IMR-90 (cell line): ENCODE data around the gene C1QL4. TPM values are rescaled to one million over a fixed set of nuclear protein-coding genes. Genes with fewer than 3 reads are reported as not detected.

Experiments
- ATAC-seq: fragments of 200-7000 bp; cut with Tn5 transposase; 2 replicates; pipeline ENCODE4 v1.9.1; 2020; ENCODE audit warnings: low read depth, mild to moderate bottlenecking, moderate library complexity
- BruUV-seq: library from RNA; stranded (reverse); fragments of 400-500 nt; replicated peaks from 2 replicates; lab custom pipeline; 2021; lab: Mats Ljungman, UMichigan
- CTCF ChIA-PET: fragments of 300-600 bp; formaldehyde crosslinking; extraction: SDS; loops from one replicate; lab custom pipeline; 2021; ENCODE audit warnings: antibody characterized with exemption; lab: Yijun Ruan, JAX
- POLR2A ChIA-PET: fragments of 300-600 bp; sonication (Branson Sonifier 250); formaldehyde crosslinking; loops from one replicate; lab custom pipeline; 2022; ENCODE audit warnings: antibody characterized with exemption; ENCODE audit not compliant: unreplicated experiment; lab: Charles Lee
- DNase-seq: peaks from one replicate; pipeline ENCODE4 v3.0.0; 2013
- H2AFZ ChIP-seq: replicated peaks from 2 replicates; pipeline ENCODE3; 2013; ENCODE audit warnings: low read length, mild to moderate bottlenecking; ENCODE audit not compliant: poor library complexity
- H2AK5ac ChIP-seq: 2 replicates; pipeline ENCODE4 v1.6.1; 2013; ENCODE audit warnings: low read depth, low read length, inconsistent platforms
- H2AK9ac ChIP-seq: replicated peaks from 2 replicates; pipeline ENCODE3; 2013; ENCODE audit warnings: mild to moderate bottlenecking, low read depth, low read length, moderate library complexity; ENCODE audit not compliant: poor library complexity
- H2BK120ac ChIP-seq: 2 replicates; pipeline ENCODE4 v1.6.1; 2013; ENCODE audit warnings: low read depth, low read length, inconsistent platforms
- H2BK15ac ChIP-seq: 3 replicates; pipeline ENCODE4 v1.6.1; 2013; ENCODE audit warnings: low read depth, low read length, inconsistent platforms
- H2BK20ac ChIP-seq: 2 replicates; pipeline ENCODE4 v1.6.1; 2013; ENCODE audit warnings: low read depth, mild to moderate bottlenecking, inconsistent platforms, low read length, moderate library complexity
- H2BK5ac ChIP-seq: 2 replicates; pipeline ENCODE4 v1.6.1; 2013; ENCODE audit warnings: mild to moderate bottlenecking, low read depth, low read length, inconsistent platforms; ENCODE audit not compliant: poor library complexity, severe bottlenecking
- H3K14ac ChIP-seq: replicated peaks from 2 replicates; pipeline ENCODE4 v1.6.1; 2013; ENCODE audit warnings: low read depth, low read length, inconsistent platforms
- H3K18ac ChIP-seq: 2 replicates; pipeline ENCODE4 v1.6.1; 2013; ENCODE audit warnings: low read depth, low read length, control low read depth
- H3K23ac ChIP-seq: 2 replicates; pipeline ENCODE4 v1.6.1; 2013; ENCODE audit warnings: low read depth, low read length, inconsistent platforms
- H3K27ac ChIP-seq: 2 replicates; pipeline ENCODE4 v1.5.1; 2013; ENCODE audit warnings: mild to moderate bottlenecking, control low read depth, low read length; ENCODE audit not compliant: insufficient read depth
- H3K27me3 ChIP-seq: 2 replicates; pipeline ENCODE4 v1.6.1; 2013; ENCODE audit warnings: low read length; ENCODE audit not compliant: control insufficient read depth, insufficient read depth
- H3K36me3 ChIP-seq: 2 replicates; pipeline ENCODE4 v1.6.1; 2013; ENCODE audit warnings: low read length, mixed read lengths; ENCODE audit not compliant: control insufficient read depth, insufficient read depth
- H3K4ac ChIP-seq: 2 replicates; pipeline ENCODE4 v1.6.1; 2013; ENCODE audit warnings: low read depth, low read length, inconsistent platforms
- H3K4me1 ChIP-seq: 2 replicates; pipeline ENCODE4 v1.6.1; 2013; ENCODE audit warnings: low read length, mixed read lengths; ENCODE audit not compliant: control insufficient read depth, insufficient read depth
- H3K4me2 ChIP-seq: 2 replicates; pipeline ENCODE4 v1.6.1; 2013; ENCODE audit warnings: low read depth, mild to moderate bottlenecking, control low read depth, low read length, moderate library complexity
- H3K4me3 ChIP-seq: 2 replicates; pipeline ENCODE4 v1.5.1; 2013; ENCODE audit warnings: low read depth, mild to moderate bottlenecking, control low read depth, low read length, moderate library complexity; ENCODE audit not compliant: insufficient read depth
- H3K56ac ChIP-seq: 2 replicates; pipeline ENCODE4 v1.6.1; 2013; ENCODE audit warnings: low read length, inconsistent platforms; ENCODE audit not compliant: insufficient read depth; ENCODE audit errors: extremely low read depth
- H3K79me1 ChIP-seq, 2 experiments: 2 replicates each; pipeline ENCODE4 v1.6.1; 2013; ENCODE audit warnings: low read length in 2 of 2, inconsistent platforms in 1 of 2, low read depth in 1 of 2
- H3K9ac ChIP-seq: 2 replicates; pipeline ENCODE4 v1.6.1; 2013; ENCODE audit warnings: low read depth, low read length, control low read depth
- H3K9me1 ChIP-seq: 2 replicates; pipeline ENCODE4 v1.6.1; 2013; ENCODE audit warnings: low read length, inconsistent platforms; ENCODE audit not compliant: insufficient read depth
- H3K9me3 ChIP-seq: 2 replicates; pipeline ENCODE4 v1.6.1; 2013; ENCODE audit warnings: low read length; ENCODE audit not compliant: control insufficient read depth, insufficient read depth
- H4K20me1 ChIP-seq: 2 replicates; pipeline ENCODE4 v1.6.1; 2013; ENCODE audit warnings: low read length, inconsistent platforms; ENCODE audit not compliant: insufficient read depth
- H4K5ac ChIP-seq: 2 replicates; pipeline ENCODE4 v1.6.1; 2013; ENCODE audit warnings: mild to moderate bottlenecking, low read depth, low read length, control low read depth
- H4K8ac ChIP-seq, 2 experiments: 2 replicates each; pipeline ENCODE4 v1.6.1; 2013; ENCODE audit warnings: low read depth in 2 of 2, low read length in 2 of 2, control low read depth in 1 of 2, inconsistent platforms in 1 of 2
- H4K91ac ChIP-seq: 2 replicates; pipeline ENCODE4 v1.6.1; 2013; ENCODE audit warnings: low read depth, low read length, inconsistent platforms; ENCODE audit not compliant: insufficient read depth
- BHLHE40 ChIP-seq: fragments of 150-350 bp; IDR thresholded peaks from 2 replicates; pipeline ENCODE4 v1.6.1; 2016; ENCODE audit warnings: mild to moderate bottlenecking, low read depth, low read length
- CEBPB ChIP-seq: IDR thresholded peaks from 2 replicates; pipeline ENCODE4 v1.6.1; 2012; ENCODE audit warnings: low read depth, low read length, improper control_type of control experiment
- CHD1 ChIP-seq: IDR thresholded peaks from 2 replicates; pipeline ENCODE4 v1.6.1; 2012; ENCODE audit warnings: low read depth, low read length, improper control_type of control experiment
- CTCF ChIP-seq: conservative IDR thresholded peaks from 2 replicates; pipeline ENCODE4 v1.5.1; 2012; ENCODE audit warnings: mild to moderate bottlenecking, low read depth, low read length, improper control_type of control experiment
- ELK1 ChIP-seq: fragments of 150-350 bp; IDR thresholded peaks from 2 replicates; pipeline ENCODE4 v1.6.1; 2016; ENCODE audit warnings: low read depth, mild to moderate bottlenecking, low read length, moderate library complexity, borderline replicate concordance
- MAZ ChIP-seq: IDR thresholded peaks from 2 replicates; pipeline ENCODE4 v1.6.1; 2012; ENCODE audit warnings: low read depth, mild to moderate bottlenecking, low read length, improper control_type of control experiment, moderate library complexity, borderline replicate concordance
- MXI1 ChIP-seq: IDR thresholded peaks from 2 replicates; pipeline ENCODE4 v1.6.1; 2012; ENCODE audit warnings: low read depth, mild to moderate bottlenecking, low read length, moderate library complexity, borderline replicate concordance
- NFE2L2 ChIP-seq: fragments of 150-350 bp; IDR thresholded peaks from 2 replicates; pipeline ENCODE4 v1.6.1; 2016; ENCODE audit warnings: low read depth, mild to moderate bottlenecking, low read length
- POLR2A ChIP-seq: IDR thresholded peaks from 2 replicates; pipeline ENCODE4 v1.6.1; 2012; ENCODE audit warnings: mild to moderate bottlenecking, low read depth, low read length
- RAD21 ChIP-seq: IDR thresholded peaks from 2 replicates; pipeline ENCODE4 v1.6.1; 2012; ENCODE audit warnings: low read length, improper control_type of control experiment
- USF2 ChIP-seq: fragments of 150-350 bp; IDR thresholded peaks from 2 replicates; pipeline ENCODE4 v1.6.1; 2017; ENCODE audit warnings: mild to moderate bottlenecking, antibody characterized with exemption, low read length, low read depth
- WGBS, 2 experiments: methylation state at CpG; one replicate each; pipeline versions ENCODE4 v1.1.5 to v1.1.7; 2013; ENCODE audit warnings: missing lambda C conversion rate in 2 of 2; ENCODE audit not compliant: insufficient read length in 1 of 2; ENCODE audit errors: extremely low coverage in 2 of 2; 5-methylcytosine and 5-hydroxymethylcytosine counted together
- dilution Hi-C: fragments of 300-500 bp; cut with HindIII; formaldehyde crosslinking; loops from one replicate; pipeline ENCODE4 v1.14.3; 2018; ENCODE audit warnings: low sequenced_read_pairs; ENCODE audit not compliant: unreplicated experiment
- in situ Hi-C: fragments of 300-500 bp; cut with MboI; formaldehyde crosslinking; loops from 3 replicates; pipeline ENCODE4 v1.14.3; 2019; ENCODE audit warnings: low sequenced_read_pairs, inconsistent platforms, mixed read lengths
- intact Hi-C: fragments of 100-400 bp; cut with micrococcal nuclease; formaldehyde crosslinking; loops from 2 replicates; pipeline ENCODE4 v1.10.0; 2022
- polyA plus RNA-seq, 3 experiments: library from polyadenylated mRNA; depleted of rRNA; stranded (reverse); fragments of >200 nt; gene quantifications; 2 replicates each; pipeline ENCODE4 v1.2.3, GENCODE V29; 2012; ENCODE audit warnings: low replicate concordance in 1 of 3
- total RNA-seq: library from RNA; depleted of rRNA; stranded (reverse); fragments of >200 nt; gene quantifications from 2 replicates; pipeline ENCODE4 v1.2.3, GENCODE V29; 2012

C1QL4 gene
- total and polyA plus RNA-seq, 2 of the 4 experiments (the other 2 are of a cell fraction) = 0.18 to 0.46 TPM

- intact Hi-C loops (loop anchor here (1.0 kb wide), 1 partner anchor 201 kb away; the partner anchor contains the start of gene MCRS1), dilution Hi-C loops (loop anchor here (25.0 kb wide), 1 partner anchor 145 kb away; no protein-coding TSS in a partner anchor), in situ Hi-C loops (no loop called here)
- peak overlapping the region; percentile 84 for H3K14ac ChIP-seq
- H3K36me3 ChIP-seq = peaks cover 2% of the 10 kb centered on the region; the same call in 1 of the 2 replicates
- CTCF ChIA-PET = interaction anchor here (0.5 to 2.1 kb wide), 9 partner anchors 8 to 867 kb away, joined by 3 to 10 read pairs (median 3); no protein-coding TSS in a partner anchor
- no peaks in the 10 kb centered on the region for H3K27me3 ChIP-seq
- H2BK20ac ChIP-seq = no peak overlapping the region
- peaks cover 19% of the 10 kb centered on the region for H4K20me1 ChIP-seq
- peak overlapping the region; percentile 81 for H4K91ac ChIP-seq
- no TSS peak for BruUV-seq
- TF ChIP-seq BHLHE40 = no peak
- TF ChIP-seq CEBPB = peak; percentile 32; the same call in 1 of the 2 replicates
- peak; percentile 50; the same call in 1 of the 2 replicates for TF ChIP-seq MXI1
- 0 out of 2 replicates have a peak, but pooled peaks have one; percentile 25 for TF ChIP-seq USF2
- peak; percentile 13; the same call in 1 of the 2 replicates for TF ChIP-seq RAD21
- TF ChIP-seq POLR2A = peak; percentile 82; the same call in 1 of the 2 replicates
- peak; percentile 79; the same call in 1 of the 2 replicates for TF ChIP-seq MAZ
- no peak for TF ChIP-seq ELK1
- peak; percentile 62; the same call in 1 of the 2 replicates for TF ChIP-seq CHD1
- peak; percentile 29; the same call in 1 of the 2 replicates for TF ChIP-seq CTCF
- TF ChIP-seq NFE2L2 = no peak
- peak overlapping the region; percentile 31; the same call in 1 of the 2 replicates for H4K5ac ChIP-seq
- no peaks in the 10 kb centered on the region for H3K9me3 ChIP-seq
- peak overlapping the region; percentile 74 for H3K4me3 ChIP-seq
- POLR2A ChIA-PET = interaction anchor here (0.7 kb wide), 1 partner anchor 147 kb away, joined by 7 read pairs; no protein-coding TSS in a partner anchor
- H4K8ac ChIP-seq = peak overlapping the region; percentile 85 to 94
- 0 out of 3 replicates have a peak overlapping the region, but pooled peaks have one; percentile 27 for H2BK15ac ChIP-seq
- H3K4me2 ChIP-seq = peak overlapping the region; percentile 76
- peak overlapping the region; percentile 95 for H3K9ac ChIP-seq
- H3K23ac ChIP-seq = peak overlapping the region; percentile 78
- peaks cover 6% of the 10 kb centered on the region; the same call in 1 of the 2 replicates for H3K4me1 ChIP-seq
- H3K9me1 ChIP-seq = peaks cover 4% of the 10 kb centered on the region; the same call in 1 of the 2 replicates
- H3K4ac ChIP-seq = peak overlapping the region; percentile 92
- peak overlapping the region; percentile 74 for H3K18ac ChIP-seq
- H3K56ac ChIP-seq = peak overlapping the region; percentile 89
- H2AK9ac ChIP-seq = peak overlapping the region; percentile 88
- ATAC-seq (peak; percentile 93), DNase-seq (peak; percentile 94)
- peak overlapping the region; percentile 98 for H2AFZ ChIP-seq
- peak overlapping the region; percentile 91 for H3K27ac ChIP-seq
- H2AK5ac ChIP-seq = no peak overlapping the region
- H2BK120ac ChIP-seq = peak overlapping the region; percentile 90
- H2BK5ac ChIP-seq = peak overlapping the region; percentile 85
- H3K79me1 ChIP-seq = peaks cover 3 to 34% of the 10 kb centered on the region in 2 experiments; a peak in 2 of 4 replicates
- 0% methylated on average over 16 of the region's 97 CpGs; no CpG with 5 or more reads in 1 of the 2 experiments for WGBS, 2 experiments
Measured at GRCh38 chr12:49366652-49367380, 29.8 kb upstream of the C1QL4 start.
